NCI-H2029 treated with DMSO at 0.1 percent for 48 hours (cell line): ENCODE data around the gene ADH4.

Experiments used
- DNase-seq: peaks from one replicate; lab custom pipeline; 2025; lab: John Stamatoyannopoulos, UW

ADH4 gene

GRCh38 chr4:99079625-99080295 lies 64.3 kb downstream of the ADH4 start:
- DNase-seq, result no peak

GRCh38 chr4:99078931-99079624 lies 65.0 kb downstream of the ADH4 start:
- DNase-seq, result no peak

- no peak for DNase-seq
Observed at GRCh38 chr4:99078336-99078735, 65.8 kb downstream of the ADH4 start.

- no peak for DNase-seq
Observed at GRCh38 chr4:99077177-99077576, 66.9 kb downstream of the ADH4 start.

GRCh38 chr4:99076292-99076976 lies 67.7 kb downstream of the ADH4 start:
- DNase-seq, result no peak

GRCh38 chr4:99074816-99075215 lies 69.3 kb downstream of the ADH4 start:
- no peak for DNase-seq
